ENCODE results near the gene TNPO1. TPM values are rescaled to one million over a fixed set of nuclear protein-coding genes. Genes with fewer than 3 reads are reported as not detected.

Gene TNPO1
- total and polyA plus RNA-seq, 9 of the 15 experiments (the other 6 are each of a cell fraction or from before 2014, with no cell fraction given), result 20.8 to 176 (median 97.9) TPM

DNA sequence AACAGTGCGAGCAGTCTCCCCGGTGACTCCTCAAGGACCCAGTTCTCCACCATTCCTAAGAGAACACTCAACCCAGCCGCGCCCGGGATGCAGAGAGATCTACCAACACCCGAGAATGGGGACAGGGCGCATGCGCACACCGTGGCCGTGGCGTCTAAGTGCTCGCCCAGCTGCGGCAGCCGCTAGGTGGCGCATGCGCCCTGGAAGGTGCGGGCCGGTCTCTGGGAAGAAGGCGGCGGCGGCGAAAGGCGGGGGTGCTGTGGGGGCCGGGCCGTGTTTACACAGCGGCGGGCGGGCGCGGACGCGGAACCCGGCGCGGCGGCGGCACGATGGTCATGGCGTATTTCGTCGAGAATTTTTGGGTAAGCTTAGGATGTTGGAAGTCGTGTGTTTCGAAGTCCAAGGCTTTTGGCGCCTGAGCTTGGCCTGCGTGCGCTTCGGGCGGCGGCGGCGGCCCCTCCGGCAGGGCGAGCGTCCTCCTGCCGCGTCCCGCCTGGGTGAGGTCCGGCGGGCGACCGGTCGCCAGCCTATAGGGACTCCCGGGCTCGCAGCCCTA is 139.4 kb downstream of the TNPO1 start, which contains the start of gene FCHO2 (continued):
- TF ChIP-seq YY1 (IDR thresholded peaks at IDR 0.05; ENCODE audit: borderline replicate concordance in 1 of 3, control insufficient read depth in 1 of 3, extremely low read depth in 1 of 3, insufficient read depth in 3 of 3, insufficient read length in 1 of 3, insufficient replicate concordance in 2 of 3, low read depth in 1 of 3, low read length in 2 of 3) (peak in 2 of 3 experiments; percentile 44 to 60), HNRNPK (IDR thresholded peaks at IDR 0.05; ENCODE audit: low read depth, low read length, poor library complexity, severe bottlenecking) (no peak), ETV6 (IDR thresholded peaks at IDR 0.05; ENCODE audit: borderline replicate concordance in 1 of 2, low read depth in 2 of 2, low read length in 1 of 2) (no peak), ETV6 (CRISPR knock-in tag; IDR thresholded peaks at IDR 0.05; ENCODE audit: borderline replicate concordance) (peak; percentile 84; the same call in 1 of the 2 replicates), ETV5 (CRISPR knock-in tag; IDR thresholded peaks at IDR 0.05; ENCODE audit: low read depth) (peak; percentile 46; the same call in 1 of the 2 replicates), ZNF263 (CRISPR knock-in tag; IDR thresholded peaks at IDR 0.05; ENCODE audit: borderline replicate concordance) (no peak), FOXK1 (CRISPR knock-in tag; IDR thresholded peaks at IDR 0.05; ENCODE audit: borderline replicate concordance) (peak; percentile 97; the same call in 1 of the 2 replicates), CHD4 (IDR thresholded peaks at IDR 0.05; ENCODE audit: insufficient read depth, insufficient replicate concordance, low read depth, low read length, poor library complexity, severe bottlenecking) (no peak), SIRT6 (IDR thresholded peaks at IDR 0.05; ENCODE audit: low read depth, low read length) (no peak), FIP1L1 (IDR thresholded peaks at IDR 0.05; ENCODE audit: low read depth, low read length, poor library complexity, severe bottlenecking) (peak; percentile 46), ERF (CRISPR knock-in tag; IDR thresholded peaks at IDR 0.05) (peak; percentile 39; the same call in 1 of the 2 replicates), RAD21 (CRISPR knock-in tag; conservative IDR thresholded peaks at IDR 0.05 in 1 of 2, IDR thresholded peaks at IDR 0.05 in 1 of 2) (peak; percentile 48 to 68), ZFX (CRISPR knock-in tag; IDR thresholded peaks at IDR 0.05) (peak; percentile 86), SUPT5H (IDR thresholded peaks at IDR 0.05) (peak; percentile 82), FOXJ3 (CRISPR knock-in tag; IDR thresholded peaks at IDR 0.05) (no peak)
- TF ChIP-seq, protein P1, sequence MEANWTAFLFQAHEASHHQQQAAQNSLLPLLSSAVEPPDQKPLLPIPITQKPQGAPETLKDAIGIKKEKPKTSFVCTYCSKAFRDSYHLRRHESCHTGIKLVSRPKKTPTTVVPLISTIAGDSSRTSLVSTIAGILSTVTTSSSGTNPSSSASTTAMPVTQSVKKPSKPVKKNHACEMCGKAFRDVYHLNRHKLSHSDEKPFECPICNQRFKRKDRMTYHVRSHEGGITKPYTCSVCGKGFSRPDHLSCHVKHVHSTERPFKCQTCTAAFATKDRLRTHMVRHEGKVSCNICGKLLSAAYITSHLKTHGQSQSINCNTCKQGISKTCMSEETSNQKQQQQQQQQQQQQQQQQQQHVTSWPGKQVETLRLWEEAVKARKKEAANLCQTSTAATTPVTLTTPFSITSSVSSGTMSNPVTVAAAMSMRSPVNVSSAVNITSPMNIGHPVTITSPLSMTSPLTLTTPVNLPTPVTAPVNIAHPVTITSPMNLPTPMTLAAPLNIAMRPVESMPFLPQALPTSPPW (CRISPR knock-in tag; IDR thresholded peaks at IDR 0.05), result peak; percentile 99
- TF ChIP-seq, protein P2, sequence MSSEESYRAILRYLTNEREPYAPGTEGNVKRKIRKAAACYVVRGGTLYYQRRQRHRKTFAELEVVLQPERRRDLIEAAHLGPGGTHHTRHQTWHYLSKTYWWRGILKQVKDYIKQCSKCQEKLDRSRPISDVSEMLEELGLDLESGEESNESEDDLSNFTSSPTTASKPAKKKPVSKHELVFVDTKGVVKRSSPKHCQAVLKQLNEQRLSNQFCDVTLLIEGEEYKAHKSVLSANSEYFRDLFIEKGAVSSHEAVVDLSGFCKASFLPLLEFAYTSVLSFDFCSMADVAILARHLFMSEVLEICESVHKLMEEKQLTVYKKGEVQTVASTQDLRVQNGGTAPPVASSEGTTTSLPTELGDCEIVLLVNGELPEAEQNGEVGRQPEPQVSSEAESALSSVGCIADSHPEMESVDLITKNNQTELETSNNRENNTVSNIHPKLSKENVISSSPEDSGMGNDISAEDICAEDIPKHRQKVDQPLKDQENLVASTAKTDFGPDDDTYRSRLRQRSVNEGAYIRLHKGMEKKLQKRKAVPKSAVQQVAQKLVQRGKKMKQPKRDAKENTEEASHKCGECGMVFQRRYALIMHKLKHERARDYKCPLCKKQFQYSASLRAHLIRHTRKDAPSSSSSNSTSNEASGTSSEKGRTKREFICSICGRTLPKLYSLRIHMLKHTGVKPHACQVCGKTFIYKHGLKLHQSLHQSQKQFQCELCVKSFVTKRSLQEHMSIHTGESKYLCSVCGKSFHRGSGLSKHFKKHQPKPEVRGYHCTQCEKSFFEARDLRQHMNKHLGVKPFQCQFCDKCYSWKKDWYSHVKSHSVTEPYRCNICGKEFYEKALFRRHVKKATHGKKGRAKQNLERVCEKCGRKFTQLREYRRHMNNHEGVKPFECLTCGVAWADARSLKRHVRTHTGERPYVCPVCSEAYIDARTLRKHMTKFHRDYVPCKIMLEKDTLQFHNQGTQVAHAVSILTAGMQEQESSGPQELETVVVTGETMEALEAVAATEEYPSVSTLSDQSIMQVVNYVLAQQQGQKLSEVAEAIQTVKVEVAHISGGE (CRISPR knock-in tag; IDR thresholded peaks at IDR 0.05), result peak in 1 of 3 experiments; percentile 37; a peak in 1 of 6 replicates
- TF ChIP-seq, protein P3, sequence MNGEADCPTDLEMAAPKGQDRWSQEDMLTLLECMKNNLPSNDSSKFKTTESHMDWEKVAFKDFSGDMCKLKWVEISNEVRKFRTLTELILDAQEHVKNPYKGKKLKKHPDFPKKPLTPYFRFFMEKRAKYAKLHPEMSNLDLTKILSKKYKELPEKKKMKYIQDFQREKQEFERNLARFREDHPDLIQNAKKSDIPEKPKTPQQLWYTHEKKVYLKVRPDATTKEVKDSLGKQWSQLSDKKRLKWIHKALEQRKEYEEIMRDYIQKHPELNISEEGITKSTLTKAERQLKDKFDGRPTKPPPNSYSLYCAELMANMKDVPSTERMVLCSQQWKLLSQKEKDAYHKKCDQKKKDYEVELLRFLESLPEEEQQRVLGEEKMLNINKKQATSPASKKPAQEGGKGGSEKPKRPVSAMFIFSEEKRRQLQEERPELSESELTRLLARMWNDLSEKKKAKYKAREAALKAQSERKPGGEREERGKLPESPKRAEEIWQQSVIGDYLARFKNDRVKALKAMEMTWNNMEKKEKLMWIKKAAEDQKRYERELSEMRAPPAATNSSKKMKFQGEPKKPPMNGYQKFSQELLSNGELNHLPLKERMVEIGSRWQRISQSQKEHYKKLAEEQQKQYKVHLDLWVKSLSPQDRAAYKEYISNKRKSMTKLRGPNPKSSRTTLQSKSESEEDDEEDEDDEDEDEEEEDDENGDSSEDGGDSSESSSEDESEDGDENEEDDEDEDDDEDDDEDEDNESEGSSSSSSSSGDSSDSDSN (IDR thresholded peaks at IDR 0.05; ENCODE audit: borderline replicate concordance in 1 of 2, low read depth in 2 of 2, low read length in 2 of 2), result peak; percentile 41 to 86; a peak in 2 of 4 replicates
